Central memory CD8-positive, alpha-beta T cell (primary cell): ENCODE measurements around the gene TAOK2.
"Not testable (repeated sequence)": the region's sequence is repeated elsewhere in the genome, so short reads cannot be mapped to it uniquely, and the experiment has no call there.

Experiments used
- ATAC-seq: fragments of 150-1000 bp; cut with Tn5 transposase; replicated peaks from 2 replicates; pipeline ENCODE4 v1.10.0; 2022; ENCODE audit warnings: mild to moderate bottlenecking, moderate FRiP score, moderate number of reproducible peaks; ENCODE audit not compliant: poor library complexity, severe bottlenecking; ENCODE audit errors: extremely low read depth
- DNase-seq, 2 donors: peaks; one replicate each; pipeline ENCODE4 v3.0.0; 2021; ENCODE audit warnings: low spot score in 2 of 2
- H3K27ac Mint-ChIP-seq: one replicate; pipeline ENCODE4 v1.8.0; 2022; ENCODE audit warnings: low read depth, mild to moderate bottlenecking, moderate library complexity, mixed read lengths
- H3K27me3 Mint-ChIP-seq: one replicate; pipeline ENCODE4 v1.8.0; 2022; ENCODE audit warnings: mixed read lengths
- H3K36me3 Mint-ChIP-seq: one replicate; pipeline ENCODE4 v1.8.0; 2022; ENCODE audit warnings: mild to moderate bottlenecking, moderate library complexity, mixed read lengths; ENCODE audit not compliant: insufficient read depth
- H3K4me1 Mint-ChIP-seq: one replicate; pipeline ENCODE4 v1.8.0; 2022; ENCODE audit warnings: mixed read lengths
- H3K4me3 Mint-ChIP-seq: one replicate; pipeline ENCODE4 v1.8.0; 2022; ENCODE audit warnings: mild to moderate bottlenecking, moderate library complexity, mixed read lengths
- H3K9me3 Mint-ChIP-seq: one replicate; pipeline ENCODE4 v1.8.0; 2022; ENCODE audit warnings: mixed read lengths

TAOK2 gene

GRCh38 chr16:30004811-30005242 is 31.2 kb downstream of the TAOK2 start:
- Mint-ChIP-seq H3K27me3 (peaks cover 21% of the 10 kb centered on the region), H3K9me3 (no peaks in the 10 kb centered on the region), H3K4me3 (no peak overlapping the region), H3K27ac (no peak overlapping the region), H3K36me3 (peaks cover 8% of the 10 kb centered on the region), H3K4me1 (peaks cover 10% of the 10 kb centered on the region)
- no peak for DNase-seq
- no peak for ATAC-seq

- no peaks in the 10 kb centered on the region for H3K9me3 Mint-ChIP-seq
- no peak overlapping the region for H3K27ac Mint-ChIP-seq
- ATAC-seq = no peak
- H3K4me1 Mint-ChIP-seq = peaks cover 16% of the 10 kb centered on the region
- H3K4me3 Mint-ChIP-seq = no peak overlapping the region
- peaks cover 8% of the 10 kb centered on the region for H3K36me3 Mint-ChIP-seq
- DNase-seq = no peak
- peaks cover 28% of the 10 kb centered on the region for H3K27me3 Mint-ChIP-seq
Measured at GRCh38 chr16:30005341-30006094, 31.9 kb downstream of the TAOK2 start.

DNA sequence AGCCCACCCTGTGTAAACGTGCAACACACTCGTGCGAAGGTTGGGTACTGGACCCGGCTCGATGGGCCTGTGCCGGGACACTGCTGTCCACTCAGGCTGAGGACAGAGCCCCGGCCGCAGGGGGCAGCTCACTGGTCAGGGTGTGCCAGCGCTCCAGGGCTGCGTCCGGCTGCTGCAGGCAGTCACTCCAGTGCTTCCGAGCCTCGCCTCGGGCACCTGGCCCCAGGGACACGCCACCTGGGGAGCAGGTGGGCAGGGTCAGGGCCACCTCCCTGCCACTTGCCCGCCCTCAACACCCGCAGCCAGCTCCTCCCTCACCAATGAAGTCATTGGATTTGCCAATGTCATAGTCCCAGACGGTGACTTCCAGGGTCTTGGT is 32.4 kb downstream of the TAOK2 start:
- Mint-ChIP-seq H3K9me3 (no peaks in the 10 kb centered on the region), H3K27me3 (peaks cover 31% of the 10 kb centered on the region), H3K4me1 (peaks cover 18% of the 10 kb centered on the region), H3K4me3 (no peak overlapping the region), H3K27ac (no peak overlapping the region), H3K36me3 (peaks cover 8% of the 10 kb centered on the region)
- DNase-seq = no peak
- ATAC-seq = no peak

DNA sequence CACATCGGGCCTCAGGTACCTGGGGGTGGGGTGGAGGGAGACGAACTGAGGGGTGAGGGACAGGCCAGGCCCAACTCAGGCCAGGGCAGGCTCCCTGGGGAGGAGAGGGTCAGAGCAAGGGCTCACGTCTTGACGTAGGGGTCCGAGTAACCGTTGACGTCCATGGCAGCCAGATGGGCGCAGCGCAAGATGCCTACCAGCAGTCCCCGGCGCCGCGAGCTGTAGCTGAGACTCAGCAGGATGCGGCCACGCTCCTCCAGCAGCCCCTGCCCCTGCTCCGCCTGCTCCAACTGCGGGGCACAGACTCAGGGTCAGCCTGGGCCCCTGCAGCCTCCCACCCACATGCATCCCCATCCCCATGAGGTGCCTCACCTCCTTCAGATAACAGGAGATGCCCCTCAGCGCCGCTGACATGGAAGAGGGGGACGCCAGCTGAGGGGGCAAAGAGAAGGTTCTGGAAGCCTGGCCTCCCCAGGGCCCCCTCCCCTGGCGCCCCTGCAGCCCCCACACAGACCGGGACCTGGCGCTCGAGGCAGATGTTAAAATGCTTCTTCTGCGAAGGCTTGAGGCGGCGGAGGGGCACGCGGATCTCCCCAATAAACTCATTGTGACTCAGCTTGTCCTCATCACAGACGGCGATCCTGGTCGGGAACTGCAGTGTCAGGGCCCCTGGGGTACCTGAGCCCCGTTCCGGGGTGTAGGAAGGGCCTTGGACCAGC is 33.1 kb downstream of the TAOK2 start:
- H3K9me3 Mint-ChIP-seq = no peaks in the 10 kb centered on the region
- H3K36me3 Mint-ChIP-seq = peaks cover 8% of the 10 kb centered on the region
- no peak overlapping the region for H3K27ac Mint-ChIP-seq
- no peak overlapping the region for H3K4me3 Mint-ChIP-seq
- DNase-seq (no peak), ATAC-seq (no peak)
- peaks cover 17% of the 10 kb centered on the region for H3K4me1 Mint-ChIP-seq
- peaks cover 35% of the 10 kb centered on the region for H3K27me3 Mint-ChIP-seq

GRCh38 chr16:30007378-30007895 is 33.8 kb downstream of the TAOK2 start:
- Mint-ChIP-seq H3K27me3 (peaks cover 41% of the 10 kb centered on the region), H3K4me1 (peaks cover 15% of the 10 kb centered on the region), H3K9me3 (no peaks in the 10 kb centered on the region), H3K27ac (no peak overlapping the region), H3K36me3 (peaks cover 6% of the 10 kb centered on the region), H3K4me3 (no peak overlapping the region)
- DNase-seq (no peak), ATAC-seq (no peak)

DNA sequence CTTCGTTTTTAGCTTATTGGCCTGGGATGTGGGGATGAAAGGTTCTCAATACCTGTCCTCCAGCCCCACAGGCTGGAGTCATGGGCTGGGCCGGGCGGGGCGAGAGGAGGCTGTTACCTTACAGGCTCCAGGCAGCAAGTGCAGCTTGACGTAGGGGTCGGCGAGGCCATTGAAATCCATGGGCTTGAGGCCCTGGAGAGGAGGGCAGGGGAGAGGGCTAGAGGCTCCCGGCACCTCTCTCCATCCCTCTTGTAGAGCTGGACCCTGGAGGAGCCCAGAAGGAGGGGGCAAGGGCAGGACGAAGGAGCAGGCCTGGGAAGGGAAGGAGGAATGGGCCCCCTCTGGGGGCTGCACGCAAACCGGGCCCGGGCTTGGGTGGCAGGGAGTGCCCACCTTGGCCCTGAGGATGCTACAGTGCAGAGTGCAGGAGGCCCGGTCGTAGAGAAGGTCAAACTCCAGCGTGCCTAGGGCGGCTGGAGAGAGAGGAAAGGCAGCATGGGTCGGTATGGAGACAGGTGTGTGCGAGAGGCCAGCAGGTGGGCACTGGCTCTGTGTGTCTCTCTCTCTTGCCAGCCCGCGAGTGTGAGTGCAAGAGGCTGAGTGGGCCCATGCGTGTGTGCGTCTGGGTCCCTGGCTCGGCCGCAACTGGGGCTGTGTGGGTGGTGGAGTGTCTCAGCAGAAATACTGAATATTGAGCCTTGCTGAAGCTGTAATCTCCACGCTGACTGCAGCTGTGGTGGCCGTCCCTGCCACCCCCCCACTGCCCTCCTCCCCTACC is 35.6 kb downstream of the TAOK2 start:
- no peak for DNase-seq
- H3K4me1 Mint-ChIP-seq = peaks cover 14% of the 10 kb centered on the region
- no peak for ATAC-seq
- no peaks in the 10 kb centered on the region for H3K9me3 Mint-ChIP-seq
- no peak overlapping the region for H3K27ac Mint-ChIP-seq
- peaks cover 42% of the 10 kb centered on the region for H3K27me3 Mint-ChIP-seq
- peaks cover 4% of the 10 kb centered on the region for H3K36me3 Mint-ChIP-seq
- peak overlapping the region; percentile 25 for H3K4me3 Mint-ChIP-seq

GRCh38 chr16:30009990-30010843 is 36.5 kb downstream of the TAOK2 start:
- ATAC-seq (no peak), DNase-seq (no peak)
- Mint-ChIP-seq H3K27ac (no peak overlapping the region), H3K36me3 (peaks cover 4% of the 10 kb centered on the region), H3K4me1 (peaks cover 14% of the 10 kb centered on the region), H3K4me3 (peak overlapping the region; percentile 54), H3K27me3 (peaks cover 42% of the 10 kb centered on the region), H3K9me3 (no peaks in the 10 kb centered on the region)

DNA sequence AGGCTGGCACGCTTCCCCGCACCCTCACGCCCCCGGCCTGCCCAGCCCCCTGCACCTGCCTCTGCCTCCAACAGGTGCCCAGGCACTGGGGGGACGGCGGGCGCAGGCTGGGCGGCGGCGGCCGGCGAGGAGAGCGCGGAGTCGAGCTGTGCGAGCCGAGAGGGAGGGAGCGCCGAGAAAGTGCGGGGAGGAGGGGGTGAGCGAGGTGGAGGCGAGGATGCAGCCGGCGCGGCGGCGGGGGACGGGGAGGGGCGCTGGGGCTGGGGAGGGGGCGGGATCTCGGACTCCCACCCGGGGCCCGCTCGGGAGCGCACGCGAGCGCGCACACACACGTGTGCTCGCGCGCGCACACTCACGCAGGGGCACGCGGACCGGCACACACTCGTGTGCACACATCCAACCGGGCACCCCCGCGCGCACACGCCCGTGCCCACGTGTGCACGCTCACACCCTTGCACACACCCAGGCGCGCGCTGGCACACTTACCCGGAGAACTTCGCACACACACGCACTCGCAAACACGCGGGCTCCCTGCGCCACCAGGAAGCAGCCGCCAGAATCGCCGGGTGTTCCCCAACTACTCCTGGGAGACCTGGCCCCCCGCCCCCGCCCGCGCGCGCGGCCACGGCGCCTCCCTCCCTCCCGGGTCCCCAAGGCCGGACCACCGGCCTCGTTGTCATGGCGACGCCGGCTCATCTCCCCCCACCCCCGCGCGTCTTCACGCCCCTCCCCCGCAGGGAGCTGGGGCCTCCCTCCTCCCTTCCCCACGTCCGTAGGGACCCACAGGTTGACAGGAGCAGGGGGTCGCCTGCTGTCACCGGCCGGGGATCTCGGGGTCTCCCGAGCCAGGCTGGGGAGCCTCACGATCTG is 37.4 kb downstream of the TAOK2 start, which contains the start of gene DOC2A:
DOC2A (minus strand) TSS at position 184 of the 870 bp plus-strand sequence. CDS start 805 bp downstream, outside the sequence.
- H3K4me1 Mint-ChIP-seq = peaks cover 14% of the 10 kb centered on the region

GRCh38 chr16:30011714-30012504 is 38.2 kb downstream of the TAOK2 start:
- ATAC-seq (no peak), DNase-seq (no peak)
- peak overlapping the region; percentile 78 for H3K4me3 Mint-ChIP-seq
- H3K4me1 Mint-ChIP-seq = peaks cover 14% of the 10 kb centered on the region
- peaks cover 4% of the 10 kb centered on the region for H3K36me3 Mint-ChIP-seq
- peaks cover 42% of the 10 kb centered on the region for H3K27me3 Mint-ChIP-seq
- peak overlapping the region; percentile 75 for H3K27ac Mint-ChIP-seq
- no peaks in the 10 kb centered on the region for H3K9me3 Mint-ChIP-seq

More for the DNA sequence above, 37.4 kb downstream of the TAOK2 start, which contains the start of gene DOC2A:
- Mint-ChIP-seq H3K9me3 (no peaks in the 10 kb centered on the region), H3K27me3 (peaks cover 42% of the 10 kb centered on the region), H3K27ac (peak within 1 kb of the TSS; percentile 75), H3K4me3 (peak within 1 kb of the TSS; percentile 78), H3K36me3 (peaks cover 4% of the 10 kb centered on the region)
- DNase-seq = no peak
- ATAC-seq = peak; percentile 68

DNA sequence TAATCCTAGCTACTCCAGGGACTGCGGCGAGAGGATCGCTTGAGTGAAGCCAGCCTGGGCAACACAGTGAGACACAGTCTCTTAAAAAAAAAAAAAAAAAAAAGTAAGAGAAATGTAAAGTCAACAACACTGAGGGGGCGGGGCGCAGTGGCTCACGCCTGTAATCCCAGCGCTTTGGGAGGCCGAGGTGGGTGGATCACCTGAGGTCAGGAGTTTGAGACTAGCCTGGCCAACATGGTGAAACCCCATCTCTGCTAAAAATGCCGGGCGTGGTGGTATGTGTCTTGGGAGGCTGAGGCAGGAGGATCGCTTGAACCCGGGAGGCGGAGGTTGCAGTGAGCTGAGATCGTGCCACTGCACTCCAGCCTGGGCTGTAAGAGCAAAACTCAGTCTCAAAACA is 38.9 kb downstream of the TAOK2 start:
- not testable (repeated sequence) for H3K4me3 Mint-ChIP-seq, H3K36me3 Mint-ChIP-seq, ATAC-seq, H3K27ac Mint-ChIP-seq, DNase-seq, H3K9me3 Mint-ChIP-seq
- Mint-ChIP-seq H3K27me3 (peaks cover 42% of the 10 kb centered on the region), H3K4me1 (peaks cover 14% of the 10 kb centered on the region)
